HCT116 (cell line): ENCODE measurements around the gene OR5F1. TPM values are rescaled to one million over a fixed set of nuclear protein-coding genes. Genes with fewer than 3 reads are reported as not detected.

Experiments
- ATAC-seq: fragments of 200-7000 bp; cut with Tn5 transposase; 2 replicates; pipeline ENCODE4 v1.9.1; 2020; ENCODE audit warnings: mild to moderate bottlenecking, moderate library complexity
- BruUV-seq: library from RNA; stranded (reverse); fragments of 400-500 nt; replicated peaks from 2 replicates; lab custom pipeline; 2021; lab: Mats Ljungman, UMichigan
- CTCF ChIA-PET: fragments of 300-600 bp; sonication (Branson Sonifier 250); formaldehyde crosslinking; loops from one replicate; lab custom pipeline; 2021; ENCODE audit warnings: antibody characterized with exemption; lab: Charles Lee
- POLR2A ChIA-PET: fragments of 300-600, 350-600 bp; sonication (Branson Sonifier 250); formaldehyde crosslinking; loops from one replicate; lab custom pipeline; 2021; ENCODE audit warnings: antibody characterized with exemption; lab: Charles Lee
- RAD21 ChIA-PET, 2 experiments: fragments of 300-600 bp; sonication (Branson Sonifier 250); formaldehyde crosslinking; loops; one replicate each; lab custom pipeline; 2023; ENCODE audit warnings: low total read pairs in 2 of 2; ENCODE audit not compliant: uncharacterized antibody in 2 of 2, unreplicated experiment in 2 of 2, low non-redundant PET in 1 of 2; lab: Charles Lee
- DNase-seq: peaks from one replicate; pipeline ENCODE4 v3.0.0-alpha.2; 2010; ENCODE audit warnings: low read depth, low spot score
- H2AFZ ChIP-seq: fragments of 200-600 bp; shearing (Covaris generic), sonication (generic); 2 replicates; pipeline ENCODE4 v1.6.1; 2017; ENCODE audit warnings: low read depth, mixed run types, mixed read lengths, antibody characterized with exemption, low read length; ENCODE audit not compliant: poor library complexity, severe bottlenecking
- H3K27ac ChIP-seq: 2 replicates; pipeline ENCODE4 v1.5.1; 2012; ENCODE audit warnings: low read depth, low read length
- H3K27me3 ChIP-seq: fragments of 200-600 bp; sonication (generic); 2 replicates; pipeline ENCODE4 v1.6.1; 2016; ENCODE audit warnings: mixed run types, low read length, mixed read lengths; ENCODE audit not compliant: insufficient read depth
- H3K36me3 ChIP-seq, 2 experiments: fragments of 200-500 bp in 1 of 2; fragments of 200-600 bp in 1 of 2; sonication (Bioruptor generic) in 1 of 2; sonication (generic) in 1 of 2; 2 replicates each; pipeline versions ENCODE4 v1.5.1 to v1.6.1; 2014 to 2016; ENCODE audit warnings: low read length in 2 of 2, inconsistent platforms in 1 of 2, mixed read lengths in 1 of 2, mixed run types in 1 of 2; ENCODE audit not compliant: insufficient read depth in 2 of 2, control insufficient read depth in 1 of 2
- H3K4me1 ChIP-seq, 2 experiments: fragments of 200-600 bp in 1 of 2; sonication (generic) in 1 of 2; 2 replicates each; pipeline versions ENCODE4 v1.5.1 to v1.6.1; 2012 to 2017; ENCODE audit warnings: low read length in 2 of 2, inconsistent platforms in 1 of 2, mild to moderate bottlenecking in 1 of 2, mixed read lengths in 1 of 2, mixed run types in 1 of 2, moderate library complexity in 1 of 2; ENCODE audit not compliant: insufficient read depth in 2 of 2, control insufficient read depth in 1 of 2
- H3K4me2 ChIP-seq: fragments of 200-600 bp; sonication (generic); 2 replicates; pipeline ENCODE4 v1.6.1; 2017; ENCODE audit warnings: mixed run types, low read length, mixed read lengths
- H3K4me3 ChIP-seq, 2 experiments: fragments of 200-600 bp in 1 of 2; sonication (generic) in 1 of 2; replicated peaks in 1 of 2; 2 replicates each; pipeline ENCODE4 v1.5.1; 2011 to 2016; ENCODE audit warnings: low read length in 2 of 2, control low read depth in 1 of 2, low read depth in 1 of 2, mild to moderate bottlenecking in 1 of 2, mixed read lengths in 1 of 2, mixed run types in 1 of 2
- H3K79me2 ChIP-seq: fragments of 200-600 bp; sonication (generic); 2 replicates; pipeline ENCODE4 v1.6.1; 2017; ENCODE audit warnings: mild to moderate bottlenecking, mixed run types, low read length, moderate library complexity, mixed read lengths; ENCODE audit not compliant: insufficient read depth
- H3K9ac ChIP-seq: fragments of 200-600 bp; sonication (generic); 2 replicates; pipeline ENCODE4 v1.6.1; 2016; ENCODE audit warnings: low read length, mixed read lengths
- H3K9me2 ChIP-seq: fragments of 200-600 bp; sonication (generic), shearing (Covaris generic); 2 replicates; pipeline ENCODE4 v1.6.1; 2017; ENCODE audit warnings: mixed run types, mild to moderate bottlenecking, moderate library complexity; ENCODE audit not compliant: insufficient read depth
- H3K9me3 ChIP-seq, 2 experiments: fragments of 200-500 bp in 1 of 2; fragments of 200-600 bp in 1 of 2; sonication (Bioruptor generic) in 1 of 2; sonication (generic) in 1 of 2; 2 replicates each; pipeline ENCODE4 v1.6.1; 2014 to 2017; ENCODE audit warnings: low read length in 2 of 2, mixed read lengths in 2 of 2, inconsistent platforms in 1 of 2, low read depth in 1 of 2, mild to moderate bottlenecking in 1 of 2, mixed run types in 1 of 2, moderate library complexity in 1 of 2; ENCODE audit not compliant: control insufficient read depth in 1 of 2, insufficient read depth in 1 of 2
- H4K20me1 ChIP-seq: fragments of 200-600 bp; sonication (generic), shearing (Covaris generic); 2 replicates; pipeline ENCODE4 v1.6.1; 2017; ENCODE audit warnings: mixed run types, mild to moderate bottlenecking, moderate library complexity; ENCODE audit not compliant: insufficient read depth
- ATF3 ChIP-seq: IDR thresholded peaks from 2 replicates; pipeline ENCODE4 v1.6.1; 2012
- CBX3 ChIP-seq: IDR thresholded peaks from 2 replicates; pipeline ENCODE4 v1.6.1; 2012; ENCODE audit warnings: low read depth
- CEBPB ChIP-seq: IDR thresholded peaks from 2 replicates; pipeline ENCODE4 v1.6.1; 2012; ENCODE audit warnings: low read depth
- EGR1 ChIP-seq: IDR thresholded peaks from 2 replicates; pipeline ENCODE4 v1.6.1; 2012; ENCODE audit warnings: low read depth
- ELF1 ChIP-seq: IDR thresholded peaks from 2 replicates; pipeline ENCODE4 v1.6.1; 2012; ENCODE audit warnings: low read depth, borderline replicate concordance
- EZH2 ChIP-seq: fragments of 200-600 bp; sonication (generic); IDR thresholded peaks from 2 replicates; pipeline ENCODE4 v1.6.1; 2017; ENCODE audit warnings: antibody characterized with exemption, mixed run types
- FOSL1 ChIP-seq: IDR thresholded peaks from 2 replicates; pipeline ENCODE4 v1.6.1; 2012; ENCODE audit warnings: low read depth
- POLR2A ChIP-seq: IDR thresholded peaks from 2 replicates; pipeline ENCODE4 v1.7.0; 2011; ENCODE audit warnings: borderline replicate concordance; ENCODE audit not compliant: insufficient read depth, insufficient read length; ENCODE audit errors: extremely low read depth
- POLR2AphosphoS5 ChIP-seq: IDR thresholded peaks from 2 replicates; pipeline ENCODE4 v1.6.1; 2011; ENCODE audit warnings: mild to moderate bottlenecking, low read depth, low read length, moderate library complexity
- RAD21 ChIP-seq: IDR thresholded peaks from 2 replicates; pipeline ENCODE4 v1.6.1; 2012; ENCODE audit warnings: low read depth, mild to moderate bottlenecking
- SIN3A ChIP-seq: IDR thresholded peaks from 2 replicates; pipeline ENCODE4 v1.6.1; 2012; ENCODE audit warnings: low read depth
- SP1 ChIP-seq: IDR thresholded peaks from 2 replicates; pipeline ENCODE4 v1.6.1; 2012; ENCODE audit warnings: low read depth
- TCF7L2 ChIP-seq: IDR thresholded peaks from 2 replicates; pipeline ENCODE4 v1.7.0; 2011; ENCODE audit warnings: borderline replicate concordance, inconsistent platforms; ENCODE audit not compliant: insufficient read depth, insufficient read length; ENCODE audit errors: extremely low read depth
- YY1 ChIP-seq: IDR thresholded peaks from 2 replicates; pipeline ENCODE4 v1.6.1; 2011; ENCODE audit warnings: low read length, low read depth, moderate library complexity, mild to moderate bottlenecking; ENCODE audit not compliant: insufficient replicate concordance; ENCODE audit errors: extremely low read depth
- ZFX ChIP-seq: fragments of 450-650 bp; IDR thresholded peaks from 2 replicates; pipeline ENCODE4 v1.6.1; 2017
- intact Hi-C: fragments of 100-400 bp; cut with micrococcal nuclease; formaldehyde crosslinking; loops from 2 replicates; pipeline ENCODE4 v1.10.0; 2022
- total RNA-seq: library from RNA; stranded (reverse); gene quantifications from one replicate; pipeline ENCODE4 v1.2.1, GENCODE V29; 2021; ENCODE audit not compliant: unreplicated experiment
- TF ChIP-seq, protein P1 (sequence below): IDR thresholded peaks from 2 replicates; pipeline ENCODE4 v1.6.1; 2012
- TF ChIP-seq, protein P2 (sequence below), 3 experiments: fragments of 200-600 bp in 1 of 3; sonication (generic) in 1 of 3; IDR thresholded peaks in 2 of 3; conservative IDR thresholded peaks in 1 of 3; 2 replicates each; pipeline ENCODE4 v1.5.1; 2012 to 2017; ENCODE audit warnings: low read depth in 2 of 3, low read length in 2 of 3, antibody characterized with exemption in 1 of 3, borderline replicate concordance in 1 of 3, control low read depth in 1 of 3, mild to moderate bottlenecking in 1 of 3, mixed read lengths in 1 of 3, mixed run types in 1 of 3, moderate library complexity in 1 of 3; ENCODE audit not compliant: insufficient read depth in 1 of 3
- TF ChIP-seq, protein P3 (sequence below): IDR thresholded peaks from 2 replicates; pipeline ENCODE4 v1.6.1; 2011; ENCODE audit warnings: mild to moderate bottlenecking, low read length, moderate library complexity; ENCODE audit not compliant: insufficient replicate concordance; ENCODE audit errors: extremely low read depth

Gene OR5F1
- total RNA-seq, 1 experiment from 2014 or later = not detected

DNA sequence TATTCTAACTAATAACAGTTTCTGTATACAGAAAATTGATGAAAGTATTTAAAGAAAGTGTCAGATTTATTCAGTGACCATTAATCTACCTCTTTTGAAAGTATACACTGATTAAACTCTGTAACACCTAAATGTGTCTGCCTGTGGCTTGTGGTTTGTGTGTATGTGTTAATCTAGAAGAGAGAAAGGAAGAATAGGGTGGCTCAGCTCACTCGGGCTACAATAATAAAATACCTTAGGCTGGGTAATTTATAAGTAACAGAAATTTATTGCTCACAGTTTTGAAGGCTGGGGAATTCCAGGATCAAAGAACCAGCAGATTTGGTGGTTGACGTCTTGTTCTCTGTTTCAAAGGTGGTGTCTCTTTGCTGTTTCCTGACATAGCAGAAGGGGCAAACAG lies 19.4 kb upstream of the OR5F1 start:
- RAD21 ChIA-PET = no interaction called here
- no TSS peak for BruUV-seq
- Histone ChIP-seq H2AFZ (no peak overlapping the region), H3K4me2 (no peak overlapping the region), H3K9me2 (no peaks in the 10 kb centered on the region), H3K27ac (no peak overlapping the region), H3K36me3 (no peaks in the 10 kb centered on the region), H4K20me1 (no peaks in the 10 kb centered on the region), H3K4me1 (no peaks in the 10 kb centered on the region), H3K4me3 (no peak overlapping the region), H3K27me3 (no peaks in the 10 kb centered on the region), H3K9me3 (peaks cover 9 to 17% of the 10 kb centered on the region in 2 experiments; a peak in 2 of 4 replicates), H3K79me2 (no peaks in the 10 kb centered on the region), H3K9ac (no peak overlapping the region)
- ATAC-seq (no peak), DNase-seq (no peak)
- POLR2A ChIA-PET = no interaction called here
- TF ChIP-seq POLR2AphosphoS5 (no peak), SP1 (no peak), YY1 (no peak), ATF3 (no peak), SIN3A (no peak), ELF1 (no peak), CBX3 (no peak), TCF7L2 (no peak)
- TF ChIP-seq, protein P1, sequence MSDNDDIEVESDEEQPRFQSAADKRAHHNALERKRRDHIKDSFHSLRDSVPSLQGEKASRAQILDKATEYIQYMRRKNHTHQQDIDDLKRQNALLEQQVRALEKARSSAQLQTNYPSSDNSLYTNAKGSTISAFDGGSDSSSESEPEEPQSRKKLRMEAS = no peak
- CTCF ChIA-PET = no interaction called here
- intact Hi-C loops = no loop called here

- no TSS peak for BruUV-seq
- ChIA-PET POLR2A (no interaction called here), RAD21 (no interaction called here), CTCF (no interaction called here)
- DNase-seq = no peak
- no peaks in the 10 kb centered on the region for H3K4me1 ChIP-seq
- H3K27me3 ChIP-seq = no peaks in the 10 kb centered on the region
- no peaks in the 10 kb centered on the region for H4K20me1 ChIP-seq
- no peak overlapping the region for H3K4me3 ChIP-seq
- no peaks in the 10 kb centered on the region for H3K36me3 ChIP-seq
- peaks cover 9 to 23% of the 10 kb centered on the region in 2 experiments; a peak in 2 of 4 replicates for H3K9me3 ChIP-seq
- H3K9me2 ChIP-seq = no peaks in the 10 kb centered on the region
- no peaks in the 10 kb centered on the region for H3K79me2 ChIP-seq
- no peak overlapping the region for H3K27ac ChIP-seq
- no peak overlapping the region for H2AFZ ChIP-seq
- ATAC-seq = no peak
- H3K9ac ChIP-seq = no peak overlapping the region
- intact Hi-C loops = no loop called here
- no peak overlapping the region for H3K4me2 ChIP-seq
- TF ChIP-seq FOSL1 = no peak
- no peak for TF ChIP-seq ZFX
- TF ChIP-seq ELF1 = no peak
- TF ChIP-seq, protein P2, sequence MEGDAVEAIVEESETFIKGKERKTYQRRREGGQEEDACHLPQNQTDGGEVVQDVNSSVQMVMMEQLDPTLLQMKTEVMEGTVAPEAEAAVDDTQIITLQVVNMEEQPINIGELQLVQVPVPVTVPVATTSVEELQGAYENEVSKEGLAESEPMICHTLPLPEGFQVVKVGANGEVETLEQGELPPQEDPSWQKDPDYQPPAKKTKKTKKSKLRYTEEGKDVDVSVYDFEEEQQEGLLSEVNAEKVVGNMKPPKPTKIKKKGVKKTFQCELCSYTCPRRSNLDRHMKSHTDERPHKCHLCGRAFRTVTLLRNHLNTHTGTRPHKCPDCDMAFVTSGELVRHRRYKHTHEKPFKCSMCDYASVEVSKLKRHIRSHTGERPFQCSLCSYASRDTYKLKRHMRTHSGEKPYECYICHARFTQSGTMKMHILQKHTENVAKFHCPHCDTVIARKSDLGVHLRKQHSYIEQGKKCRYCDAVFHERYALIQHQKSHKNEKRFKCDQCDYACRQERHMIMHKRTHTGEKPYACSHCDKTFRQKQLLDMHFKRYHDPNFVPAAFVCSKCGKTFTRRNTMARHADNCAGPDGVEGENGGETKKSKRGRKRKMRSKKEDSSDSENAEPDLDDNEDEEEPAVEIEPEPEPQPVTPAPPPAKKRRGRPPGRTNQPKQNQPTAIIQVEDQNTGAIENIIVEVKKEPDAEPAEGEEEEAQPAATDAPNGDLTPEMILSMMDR (IDR thresholded peaks at IDR 0.05 in 2 of 3, conservative IDR thresholded peaks at IDR 0.05 in 1 of 3; ENCODE audit: borderline replicate concordance in 1 of 3, insufficient read depth in 1 of 3, low read depth in 2 of 3, low read length in 2 of 3) = no peak
- no peak for TF ChIP-seq POLR2A
- no peak for TF ChIP-seq CEBPB
- no peak for TF ChIP-seq EZH2
- TF ChIP-seq RAD21 = no peak
- no peak for TF ChIP-seq ATF3
- TF ChIP-seq, protein P3, sequence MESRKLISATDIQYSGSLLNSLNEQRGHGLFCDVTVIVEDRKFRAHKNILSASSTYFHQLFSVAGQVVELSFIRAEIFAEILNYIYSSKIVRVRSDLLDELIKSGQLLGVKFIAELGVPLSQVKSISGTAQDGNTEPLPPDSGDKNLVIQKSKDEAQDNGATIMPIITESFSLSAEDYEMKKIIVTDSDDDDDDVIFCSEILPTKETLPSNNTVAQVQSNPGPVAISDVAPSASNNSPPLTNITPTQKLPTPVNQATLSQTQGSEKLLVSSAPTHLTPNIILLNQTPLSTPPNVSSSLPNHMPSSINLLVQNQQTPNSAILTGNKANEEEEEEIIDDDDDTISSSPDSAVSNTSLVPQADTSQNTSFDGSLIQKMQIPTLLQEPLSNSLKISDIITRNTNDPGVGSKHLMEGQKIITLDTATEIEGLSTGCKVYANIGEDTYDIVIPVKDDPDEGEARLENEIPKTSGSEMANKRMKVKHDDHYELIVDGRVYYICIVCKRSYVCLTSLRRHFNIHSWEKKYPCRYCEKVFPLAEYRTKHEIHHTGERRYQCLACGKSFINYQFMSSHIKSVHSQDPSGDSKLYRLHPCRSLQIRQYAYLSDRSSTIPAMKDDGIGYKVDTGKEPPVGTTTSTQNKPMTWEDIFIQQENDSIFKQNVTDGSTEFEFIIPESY = no peak
- TF ChIP-seq EGR1 = no peak
- TF ChIP-seq POLR2AphosphoS5 = no peak
Observed at GRCh38 chr11:56010716-56011115, 16.3 kb upstream of the OR5F1 start.
